ENCODE measurements around the gene ARFIP2.

- TF ChIP-seq POLR2A (IDR thresholded peaks at IDR 0.05; ENCODE audit: low read depth, low read length) (no peak), POLR2AphosphoS5 (IDR thresholded peaks at IDR 0.05; ENCODE audit: low read depth, low read length) (no peak), TAF1 (IDR thresholded peaks at IDR 0.05; ENCODE audit: borderline replicate concordance, low read depth, low read length) (no peak)
Observed at GRCh38 chr11:6498544-6498943, 17.4 kb upstream of the ARFIP2 start.

Data from GM12892 (cell line).